Stimulated activated CD4-positive, alpha-beta T cell treated with anti-CD3 and anti-CD28 coated beads, Interleukin-4, amount 100 ng/mL, for 4 hours (primary cell): ENCODE measurements around the gene ACSL1.
"Not testable (repeated sequence)": the region's sequence is repeated elsewhere in the genome, so short reads cannot be mapped to it uniquely, and the experiment has no call there.

Source experiments
- DNase-seq, 2 experiments: peaks; one replicate each; pipeline ENCODE4 v3.0.0-alpha.2; 2020

The ACSL1 gene

GRCh38 chr4:184750926-184751584 lies 74.7 kb downstream of the ACSL1 start:
- DNase-seq = no peak

- no peak for DNase-seq
Measured at GRCh38 chr4:184748251-184748652, 77.5 kb downstream of the ACSL1 start.

- no peak for DNase-seq
Measured at GRCh38 chr4:184747034-184747830, 78.5 kb downstream of the ACSL1 start.

GRCh38 chr4:184745831-184746795 lies 79.7 kb downstream of the ACSL1 start:
- DNase-seq = peak; percentile 60 to 68

DNA sequence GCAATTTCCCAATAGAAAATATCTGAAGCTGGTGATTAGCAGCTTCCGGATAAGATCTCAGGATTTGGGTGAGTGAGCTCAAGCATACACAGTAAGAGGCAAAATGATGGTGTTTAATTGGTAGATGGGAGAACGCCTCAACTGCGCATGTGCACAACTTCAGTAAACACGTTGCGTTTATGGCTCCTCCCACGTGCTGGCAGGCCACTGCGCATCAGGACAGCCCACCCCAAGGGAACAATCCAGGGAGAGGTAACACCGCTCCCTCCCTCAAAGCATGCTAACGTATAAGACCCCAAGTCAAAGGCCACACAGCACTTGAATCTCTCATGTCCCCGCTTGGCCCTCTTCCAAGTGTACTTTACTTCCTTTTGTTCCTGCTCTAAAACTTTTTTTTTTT lies 81.5 kb downstream of the ACSL1 start:
- no peak for DNase-seq

DNA sequence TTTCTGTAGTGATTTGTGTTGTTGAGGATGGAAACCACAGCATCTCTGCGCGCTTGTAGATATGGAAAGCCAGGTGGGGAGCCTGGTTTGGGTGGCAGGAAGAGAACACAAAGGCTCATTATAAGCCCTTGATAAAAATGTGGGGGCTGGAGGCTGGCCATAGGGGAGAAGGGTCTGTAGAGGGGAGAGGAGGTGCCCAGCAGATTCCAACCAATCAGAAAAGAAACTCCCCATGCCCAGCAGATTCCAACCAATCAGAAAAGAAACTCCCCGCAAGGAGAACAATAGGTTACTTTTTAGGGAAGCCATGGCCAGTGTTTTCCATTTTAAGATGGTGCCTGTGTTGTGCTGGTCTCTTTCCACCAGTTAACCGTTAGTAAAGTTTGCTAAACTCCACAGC lies 82.1 kb downstream of the ACSL1 start:
- DNase-seq = no peak

GRCh38 chr4:184741651-184742050 lies 84.1 kb downstream of the ACSL1 start:
- not testable (repeated sequence) for DNase-seq

DNA sequence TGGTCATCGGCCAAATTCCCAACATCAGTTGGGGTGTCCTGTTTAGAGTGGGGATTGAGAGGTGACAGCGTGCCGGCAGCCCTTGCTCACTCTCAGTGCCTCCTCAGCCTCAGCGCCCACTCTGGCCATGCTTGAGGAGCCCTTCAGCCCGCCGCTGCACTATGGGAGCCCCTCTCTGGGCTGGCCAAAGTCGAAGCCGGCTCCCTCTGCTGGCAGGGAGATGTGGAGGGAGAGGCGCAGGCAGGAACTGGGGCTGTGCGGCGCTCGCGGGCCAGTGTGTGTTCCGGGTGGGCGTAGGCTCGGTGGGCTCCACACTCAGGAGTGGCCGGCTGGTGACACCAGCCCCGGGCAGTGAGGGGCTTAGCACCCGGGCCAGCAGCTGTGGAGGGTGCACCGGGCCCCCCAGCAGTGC lies 84.8 kb downstream of the ACSL1 start:
- DNase-seq = no peak

DNA sequence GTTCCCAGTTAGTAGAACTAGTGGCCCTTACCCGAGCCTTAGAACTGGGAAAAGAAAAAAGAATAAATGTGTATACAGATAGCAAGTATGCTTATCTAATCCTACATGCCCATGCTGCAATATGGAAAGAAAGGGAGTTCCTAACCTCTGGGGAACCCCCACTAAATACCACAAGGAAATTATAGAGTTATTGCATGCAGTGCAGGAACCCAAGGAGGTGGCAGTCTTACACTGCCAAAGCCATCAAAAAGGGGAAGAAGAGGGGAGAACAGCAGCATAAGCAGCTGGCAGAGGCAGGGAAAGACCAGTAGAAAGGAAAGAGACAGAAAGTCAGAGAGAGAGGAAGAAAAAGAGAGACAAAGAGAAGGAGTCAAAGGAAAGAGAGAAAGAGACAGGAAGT lies 86.2 kb downstream of the ACSL1 start:
- not testable (repeated sequence) for DNase-seq

- DNase-seq = no peak
Measured at GRCh38 chr4:184734758-184735157, 91.0 kb downstream of the ACSL1 start.

- peak; percentile 93 to 95 for DNase-seq
Measured at GRCh38 chr4:184733654-184734524, 91.9 kb downstream of the ACSL1 start, which contains the start of gene CENPU. TSS of gene CENPU (minus strand) at chr4:184734096. CDS start at chr4:184734062, 34 bp downstream.

DNA sequence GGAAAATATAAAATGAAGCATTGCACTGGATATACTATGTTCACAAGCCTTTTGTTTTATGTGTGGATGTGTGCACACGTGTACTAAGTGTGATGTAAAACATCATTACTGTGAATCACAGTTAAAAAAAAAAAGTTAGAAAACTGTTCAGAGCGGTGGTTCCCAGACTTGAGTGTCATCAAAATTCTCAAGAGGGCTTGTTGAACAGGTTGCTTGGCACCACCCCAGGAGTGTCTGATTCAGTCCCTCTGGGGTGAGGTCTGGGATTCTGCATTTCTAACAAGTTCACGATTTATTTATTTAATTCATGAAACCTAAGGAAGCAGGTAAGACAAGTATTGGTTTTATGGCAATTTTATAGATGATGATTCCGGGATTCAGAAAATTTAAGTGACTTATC lies 93.6 kb downstream of the ACSL1 start:
- no peak for DNase-seq

- DNase-seq = no peak
Measured at GRCh38 chr4:184731056-184731455, 94.7 kb downstream of the ACSL1 start.

DNA sequence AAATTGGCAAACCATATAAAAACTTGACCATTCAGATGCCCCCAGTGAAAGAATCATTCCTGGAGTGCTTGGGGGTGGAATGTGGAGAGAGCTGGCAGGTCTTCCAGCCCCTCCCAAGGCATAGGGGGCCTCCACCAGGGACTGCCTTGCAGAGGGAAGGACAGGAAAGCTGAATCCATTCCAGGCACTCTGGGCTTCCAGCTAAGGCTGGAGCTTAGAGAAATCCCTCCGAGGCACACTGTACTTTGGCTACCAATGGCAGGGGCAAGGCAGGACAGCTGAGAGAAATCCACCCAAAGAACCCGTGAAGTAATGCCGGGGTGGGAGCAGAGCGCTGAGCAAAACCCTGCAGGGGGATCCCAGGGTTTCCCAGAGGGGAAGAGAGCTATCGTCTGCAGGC lies 95.8 kb downstream of the ACSL1 start:
- DNase-seq = no peak

GRCh38 chr4:184728858-184729257 lies 96.9 kb downstream of the ACSL1 start:
- DNase-seq = no peak

DNA sequence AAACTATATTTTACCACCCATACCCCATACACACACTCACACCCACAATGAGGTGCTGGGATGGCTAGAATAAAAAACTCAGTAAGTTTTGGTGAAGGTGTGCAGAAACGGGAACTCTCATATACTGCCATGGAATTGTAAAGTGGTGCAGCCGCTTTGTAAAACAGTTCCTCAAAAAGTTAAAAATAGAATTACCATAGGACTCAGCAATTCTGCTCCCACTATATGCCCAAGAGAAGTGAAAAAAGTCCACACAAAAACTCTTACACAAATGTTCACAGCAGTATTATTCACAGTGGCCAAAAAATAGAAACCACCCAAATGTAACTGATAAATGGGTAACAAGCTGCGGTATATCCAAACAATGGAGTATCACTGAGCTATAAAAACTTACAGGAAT lies 98.3 kb downstream of the ACSL1 start:
- no peak for DNase-seq

- no peak for DNase-seq
Measured at GRCh38 chr4:184722798-184723197, 103.0 kb downstream of the ACSL1 start.

GRCh38 chr4:184721254-184721653 lies 104.5 kb downstream of the ACSL1 start:
- no peak for DNase-seq

DNA sequence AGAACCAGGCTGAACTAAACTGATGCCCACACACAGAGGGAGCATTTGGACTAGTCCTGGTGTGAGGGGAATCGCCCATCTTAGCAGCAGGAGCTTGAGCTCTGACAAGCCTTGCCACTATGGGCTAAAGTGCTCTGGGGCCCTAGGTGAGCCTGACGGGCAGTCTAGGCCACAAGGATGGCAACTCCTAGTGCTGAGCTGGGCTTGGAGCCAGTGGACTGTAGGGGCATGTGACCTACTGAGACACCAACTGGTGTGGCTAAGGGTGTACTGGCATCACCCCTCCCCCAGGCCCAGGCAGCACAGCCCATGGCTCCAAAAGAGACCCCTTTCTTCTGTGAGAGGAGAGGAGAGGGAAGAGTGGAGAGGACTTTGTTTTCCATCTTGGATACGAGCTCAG lies 106.4 kb downstream of the ACSL1 start:
- no peak for DNase-seq

DNA sequence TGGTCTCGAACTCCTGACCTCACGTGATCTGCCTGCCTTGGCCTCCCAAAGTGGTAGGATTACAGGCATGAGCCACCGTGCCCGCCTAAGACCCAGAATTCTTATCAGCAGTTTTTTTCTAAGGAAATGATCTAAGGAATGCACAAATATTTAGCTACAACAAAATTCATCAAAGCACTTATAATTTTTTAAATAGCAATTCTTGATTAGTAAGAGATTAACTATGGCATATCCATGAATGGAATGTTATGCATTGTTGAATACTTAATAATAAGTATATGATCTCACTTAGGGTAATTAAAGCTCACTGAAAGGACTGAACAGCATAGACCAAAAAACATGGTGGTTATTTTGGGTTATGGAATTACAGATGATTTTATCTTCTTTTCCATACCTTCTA lies 110.2 kb downstream of the ACSL1 start:
- no peak for DNase-seq

- DNase-seq = no peak
Measured at GRCh38 chr4:184713887-184714286, 111.9 kb downstream of the ACSL1 start.

DNA sequence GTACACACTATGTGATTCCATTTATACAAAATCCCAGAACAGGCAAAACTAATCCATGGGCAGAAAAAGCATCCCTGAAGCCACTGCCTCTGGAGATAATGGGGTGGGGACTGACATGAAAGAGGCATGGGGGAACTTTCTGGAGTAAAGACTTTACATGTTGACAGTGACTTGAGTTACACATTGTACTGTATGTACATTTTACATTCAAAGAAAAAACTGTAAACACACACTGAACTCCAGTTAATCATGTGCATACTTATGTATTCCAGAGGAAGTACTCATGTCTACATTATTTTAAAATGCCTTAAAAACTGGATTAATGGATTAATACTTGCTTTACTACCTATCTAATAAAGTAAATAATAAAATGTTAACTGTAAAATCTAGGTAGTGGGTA lies 113.4 kb downstream of the ACSL1 start:
- DNase-seq = no peak
